ENCODE data around the gene LCN12.
A peak's percentile ranks its signal among the peaks of the same experiment; 100 is the strongest.

The LCN12 gene

GRCh38 chr9:136945333-136946227, 6.5 kb upstream of the LCN12 start:
- no peak for DNase-seq (ENCODE audit: low read depth)

- no peak for DNase-seq (ENCODE audit: low read depth)
Measured at GRCh38 chr9:136946228-136947027, 5.6 kb upstream of the LCN12 start.

GRCh38 chr9:136947028-136947891, 4.8 kb upstream of the LCN12 start:
- no peak for DNase-seq (ENCODE audit: low read depth)

GRCh38 chr9:136947955-136948510, 4.0 kb upstream of the LCN12 start:
- DNase-seq (ENCODE audit: low read depth): no peak

- DNase-seq (ENCODE audit: low read depth): no peak
Measured at GRCh38 chr9:136949239-136949816, 2.7 kb upstream of the LCN12 start.

- peak; percentile 94 for DNase-seq (ENCODE audit: low read depth)
Measured at GRCh38 chr9:136949817-136950655, 2.0 kb upstream of the LCN12 start.

GRCh38 chr9:136950656-136951276, 1.3 kb upstream of the LCN12 start:
- no peak for DNase-seq (ENCODE audit: low read depth)

GRCh38 chr9:136952321-136952850, 313 bp downstream of the LCN12 start:
- DNase-seq (ENCODE audit: low read depth): no peak

GRCh38 chr9:136952876-136953770, 1.1 kb downstream of the LCN12 start:
- no peak for DNase-seq (ENCODE audit: low read depth)

- DNase-seq (ENCODE audit: low read depth): no peak
Measured at GRCh38 chr9:136953771-136954269, 1.7 kb downstream of the LCN12 start.

- no peak for DNase-seq (ENCODE audit: low read depth)
Measured at GRCh38 chr9:136954270-136955083, 2.4 kb downstream of the LCN12 start.

- no peak for DNase-seq (ENCODE audit: low read depth)
Measured at GRCh38 chr9:136955202-136955942, 3.3 kb downstream of the LCN12 start.

GRCh38 chr9:136955943-136956335, 3.9 kb downstream of the LCN12 start:
- DNase-seq (ENCODE audit: low read depth): no peak

GRCh38 chr9:136956604-136957003, 4.5 kb downstream of the LCN12 start:
- DNase-seq (ENCODE audit: low read depth): no peak

GRCh38 chr9:136957461-136957860, 5.4 kb downstream of the LCN12 start:
- DNase-seq (ENCODE audit: low read depth): no peak

GRCh38 chr9:136957901-136958300, 5.8 kb downstream of the LCN12 start:
- DNase-seq (ENCODE audit: low read depth): no peak

GRCh38 chr9:136958473-136958872, 6.4 kb downstream of the LCN12 start:
- DNase-seq (ENCODE audit: low read depth): no peak
